Stimulated activated naive CD8-positive, alpha-beta T cell treated with anti-CD3 and anti-CD28 coated beads, Interleukin-15, Interleukin-2, amounts not matched to agents 100 U/mL and 50 U/mL, for 24 hours (primary cell): Measurements from ENCODE around the gene RAC3.

Experiments used
- ATAC-seq: fragments of 150-1000 bp; cut with Tn5 transposase; one replicate; pipeline ENCODE4 v1.10.0; 2021
- DNase-seq: peaks from one replicate; pipeline ENCODE4 v3.0.0; 2021

The RAC3 gene

GRCh38 chr17:82012640-82013295, 18.7 kb upstream of the RAC3 start:
- no peak for ATAC-seq
- DNase-seq, result no peak

GRCh38 chr17:82013341-82013740, 18.1 kb upstream of the RAC3 start:
- ATAC-seq, result no peak

GRCh38 chr17:82013772-82014321, 17.6 kb upstream of the RAC3 start:
- DNase-seq, result no peak
- ATAC-seq, result no peak

More at GRCh38 chr17:82013341-82013740, 18.1 kb upstream of the RAC3 start:
- no peak for DNase-seq

- DNase-seq (no peak), ATAC-seq (no peak)
These were observed 17.0 kb upstream of the RAC3 start for GRCh38 chr17:82014432-82014831.

GRCh38 chr17:82014971-82015310, 16.5 kb upstream of the RAC3 start:
- ATAC-seq, result no peak
- no peak for DNase-seq

- DNase-seq (no peak), ATAC-seq (no peak)
These were observed 16.0 kb upstream of the RAC3 start for GRCh38 chr17:82015311-82015971.

GRCh38 chr17:82016061-82016874, 15.2 kb upstream of the RAC3 start:
- ATAC-seq (no peak), DNase-seq (no peak)

GRCh38 chr17:82016875-82017459, 14.5 kb upstream of the RAC3 start:
- no peak for ATAC-seq

GRCh38 chr17:82017612-82018151, 13.8 kb upstream of the RAC3 start:
- DNase-seq, result no peak
- no peak for ATAC-seq

More at GRCh38 chr17:82016875-82017459, 14.5 kb upstream of the RAC3 start:
- no peak for DNase-seq

GRCh38 chr17:82018152-82018988, 13.1 kb upstream of the RAC3 start:
- no peak for ATAC-seq

GRCh38 chr17:82018989-82019689, 12.3 kb upstream of the RAC3 start:
- no peak for ATAC-seq

More at GRCh38 chr17:82018152-82018988, 13.1 kb upstream of the RAC3 start:
- no peak for DNase-seq

GRCh38 chr17:82019690-82020571, 11.5 kb upstream of the RAC3 start:
- DNase-seq (peak; percentile 88), ATAC-seq (no peak)

More at GRCh38 chr17:82018989-82019689, 12.3 kb upstream of the RAC3 start:
- no peak for DNase-seq

GRCh38 chr17:82020572-82021106, 10.8 kb upstream of the RAC3 start:
- DNase-seq (no peak), ATAC-seq (no peak)

- DNase-seq (peak; percentile 65), ATAC-seq (no peak)
These were observed 10.2 kb upstream of the RAC3 start for GRCh38 chr17:82021107-82021899.

- ATAC-seq, result no peak
- DNase-seq, result no peak
These were observed 9.6 kb upstream of the RAC3 start for GRCh38 chr17:82021900-82022309.

- no peak for ATAC-seq
- no peak for DNase-seq
These were observed 9.0 kb upstream of the RAC3 start, which contains the start of gene CENPX for GRCh38 chr17:82022310-82022980. Gene CENPX, minus strand, starts transcription at chr17:82022878. Its CDS starts 17 bp downstream, at chr17:82022861.

GRCh38 chr17:82022981-82023446, 8.5 kb upstream of the RAC3 start, which contains the start of gene LRRC45:
Gene LRRC45, plus strand, starts transcription at chr17:82023305. Its CDS starts 339 bp downstream, at chr17:82023644.
- peak; percentile 96 for ATAC-seq
- peak; percentile 100 for DNase-seq
